Measurements from ENCODE around the gene TRIM24.
"Not testable (repeated sequence)": the region's sequence is repeated elsewhere in the genome, so short reads cannot be mapped to it uniquely, and the experiment has no call there.

The TRIM24 gene

DNA sequence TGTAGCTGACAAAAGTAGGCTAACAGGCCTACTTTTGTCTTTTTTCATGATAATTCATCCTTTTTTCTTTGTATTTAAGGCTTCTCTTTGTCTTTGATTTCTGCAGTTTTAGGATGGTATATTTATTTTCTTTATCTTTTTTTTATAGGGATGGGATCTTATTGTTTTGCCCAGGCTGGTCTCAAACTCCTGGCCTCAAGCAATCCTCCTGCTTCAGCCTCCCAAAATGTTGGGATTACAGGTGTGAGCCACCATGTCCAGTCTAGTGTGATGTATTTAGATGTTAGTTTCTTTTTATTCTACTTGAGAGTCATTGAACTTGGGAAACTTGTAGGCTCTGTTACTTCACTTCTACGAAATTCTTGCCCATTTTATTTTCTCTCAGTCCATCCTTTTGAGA is 35.4 kb downstream of the TRIM24 start:
- DNase-seq, result no peak

- DNase-seq, result no peak
Measured at GRCh38 chr7:138499340-138499739, 39.3 kb downstream of the TRIM24 start.

DNA sequence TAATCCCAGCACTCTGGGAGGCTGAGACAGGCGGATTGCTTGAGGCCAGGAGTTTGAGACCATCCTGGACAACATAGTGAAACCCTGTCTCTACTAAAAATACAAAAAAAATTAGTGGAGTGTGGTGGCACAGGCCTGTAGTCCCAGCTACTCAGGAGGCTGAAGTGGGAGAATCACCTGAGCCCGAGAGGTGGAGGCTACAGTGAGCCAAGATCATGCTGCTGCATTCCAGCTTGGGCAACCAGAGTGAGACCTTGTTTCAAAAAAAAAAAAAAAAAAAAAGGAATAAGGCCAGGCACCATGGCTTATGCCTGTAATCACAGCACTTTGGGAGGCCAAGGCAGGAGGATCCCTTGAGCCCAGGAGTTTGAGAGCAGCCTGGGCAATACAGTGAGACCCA is 40.2 kb downstream of the TRIM24 start:
- not testable (repeated sequence) for DNase-seq

DNA sequence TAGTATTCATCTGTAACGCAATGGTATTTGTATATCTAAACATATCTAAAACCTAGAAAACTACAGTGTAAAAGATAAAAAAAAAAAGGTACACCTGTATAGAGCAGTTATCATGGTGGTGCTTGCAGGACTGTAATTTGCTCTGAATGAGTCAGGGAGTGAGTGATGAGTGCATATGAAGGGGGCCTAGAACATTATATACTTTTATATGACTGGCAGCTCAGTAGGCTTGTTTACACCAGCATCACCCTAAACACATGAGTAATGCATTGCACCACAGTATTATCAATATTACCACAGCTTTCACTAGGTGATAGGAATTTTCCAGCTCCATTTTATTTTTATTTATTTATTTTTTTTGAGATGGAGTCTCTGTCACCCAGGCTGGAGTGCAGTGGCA is 40.8 kb downstream of the TRIM24 start:
- no peak for DNase-seq

DNA sequence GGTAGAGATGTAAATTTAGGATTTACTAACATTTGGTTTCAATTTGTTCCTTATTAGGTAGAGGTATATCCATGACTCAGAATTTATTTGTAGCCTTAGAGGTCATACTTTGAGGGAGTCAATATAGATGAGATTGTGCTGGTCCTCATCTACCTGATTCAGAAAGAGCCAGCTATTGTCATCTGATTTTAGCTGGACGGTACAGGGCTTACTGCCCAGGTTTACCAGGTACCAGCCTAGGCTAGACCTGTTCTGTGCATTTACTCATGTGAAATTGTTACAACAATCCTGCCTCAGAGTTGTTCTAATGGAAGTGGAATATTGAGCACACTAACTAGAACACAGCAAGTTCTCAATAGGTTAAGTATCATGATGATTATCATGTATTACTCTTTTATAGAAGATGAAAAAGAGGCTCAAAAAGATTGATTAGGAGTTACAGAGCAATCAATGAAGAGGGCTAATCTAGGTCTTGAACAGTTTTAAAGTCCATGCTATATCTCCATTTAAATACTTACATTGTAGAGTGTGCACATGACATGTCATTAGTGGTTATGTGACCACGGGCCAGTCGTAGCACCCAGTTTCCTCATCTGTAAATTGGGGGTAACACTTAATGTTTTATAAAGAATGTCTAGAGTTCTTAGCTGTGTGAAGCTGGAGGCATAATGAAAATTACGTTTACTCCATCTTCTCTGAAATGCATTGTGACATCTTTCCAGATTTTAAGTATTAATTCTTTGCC is 42.1 kb downstream of the TRIM24 start:
- DNase-seq, result no peak

- no peak for DNase-seq
Measured at GRCh38 chr7:138505361-138505873, 45.4 kb downstream of the TRIM24 start.

- DNase-seq, result no peak
Measured at GRCh38 chr7:138506764-138507163, 46.7 kb downstream of the TRIM24 start.

GRCh38 chr7:138510003-138510402 is 49.9 kb downstream of the TRIM24 start:
- no peak for DNase-seq

GRCh38 chr7:138512092-138512858 is 52.2 kb downstream of the TRIM24 start:
- no peak for DNase-seq

GRCh38 chr7:138512885-138513284 is 52.8 kb downstream of the TRIM24 start:
- DNase-seq, result no peak

DNA sequence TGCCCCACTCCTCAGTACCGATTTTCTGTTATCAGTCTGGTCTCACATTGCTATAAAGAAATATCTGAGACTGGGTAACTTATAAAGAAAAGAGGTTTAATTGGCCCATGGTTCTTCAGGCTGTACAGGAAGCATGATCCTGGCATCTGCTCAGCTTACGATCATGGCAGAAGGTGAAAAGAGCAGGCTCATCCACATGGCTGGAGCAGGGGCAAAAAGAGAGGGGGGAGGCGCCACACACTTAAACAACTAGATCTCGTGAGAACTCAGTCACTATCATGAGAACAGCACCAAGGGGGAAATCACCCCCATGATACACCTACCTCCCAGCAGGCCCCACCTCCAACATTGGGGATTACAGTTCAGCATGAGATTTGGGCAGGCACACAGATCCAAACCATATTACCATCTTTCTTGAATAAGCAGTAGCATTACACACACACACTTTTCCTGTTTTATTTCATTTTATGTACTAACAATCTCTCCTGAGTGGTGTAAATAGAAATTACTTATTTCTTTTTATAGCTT is 53.3 kb downstream of the TRIM24 start:
- DNase-seq, result no peak

- no peak for DNase-seq
Measured at GRCh38 chr7:138514044-138514443, 54.0 kb downstream of the TRIM24 start.

GRCh38 chr7:138515001-138515528 is 55.0 kb downstream of the TRIM24 start:
- DNase-seq, result no peak

GRCh38 chr7:138519061-138519798 is 59.2 kb downstream of the TRIM24 start:
- DNase-seq, result no peak

- DNase-seq, result no peak
Measured at GRCh38 chr7:138520742-138521141, 60.7 kb downstream of the TRIM24 start.

DNA sequence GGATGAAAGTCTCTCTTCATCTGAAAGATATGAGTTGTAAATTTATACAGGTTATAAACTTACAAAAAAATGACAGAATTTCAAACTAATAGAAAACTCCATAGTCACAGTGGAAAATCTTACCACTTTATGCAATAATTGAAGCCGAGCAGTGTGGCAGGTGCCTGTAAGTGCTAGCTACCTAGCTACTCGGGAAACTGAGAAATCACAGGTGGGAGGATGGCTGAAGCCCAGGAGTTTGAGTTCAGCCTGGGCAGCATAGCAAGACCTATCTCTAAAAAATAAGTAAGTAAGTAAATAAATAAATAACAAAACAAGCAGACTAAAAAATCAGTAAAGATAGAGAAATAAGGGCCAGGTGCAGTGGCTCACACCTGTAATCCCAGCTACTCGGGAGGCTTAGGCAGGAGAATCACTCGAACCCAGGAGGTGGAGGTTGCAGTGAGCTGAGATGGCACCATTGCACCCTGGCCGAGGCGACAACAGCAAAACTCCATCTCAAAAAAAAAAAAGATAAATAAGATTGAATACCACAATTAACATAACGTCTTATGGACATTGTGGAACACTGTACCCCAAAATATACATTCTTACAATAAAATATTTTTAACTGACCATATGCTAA is 61.9 kb downstream of the TRIM24 start:
- DNase-seq, result no peak

- no peak for DNase-seq
Measured at GRCh38 chr7:138524259-138524658, 64.2 kb downstream of the TRIM24 start.

GRCh38 chr7:138525757-138526156 is 65.7 kb downstream of the TRIM24 start:
- DNase-seq, result no peak

DNA sequence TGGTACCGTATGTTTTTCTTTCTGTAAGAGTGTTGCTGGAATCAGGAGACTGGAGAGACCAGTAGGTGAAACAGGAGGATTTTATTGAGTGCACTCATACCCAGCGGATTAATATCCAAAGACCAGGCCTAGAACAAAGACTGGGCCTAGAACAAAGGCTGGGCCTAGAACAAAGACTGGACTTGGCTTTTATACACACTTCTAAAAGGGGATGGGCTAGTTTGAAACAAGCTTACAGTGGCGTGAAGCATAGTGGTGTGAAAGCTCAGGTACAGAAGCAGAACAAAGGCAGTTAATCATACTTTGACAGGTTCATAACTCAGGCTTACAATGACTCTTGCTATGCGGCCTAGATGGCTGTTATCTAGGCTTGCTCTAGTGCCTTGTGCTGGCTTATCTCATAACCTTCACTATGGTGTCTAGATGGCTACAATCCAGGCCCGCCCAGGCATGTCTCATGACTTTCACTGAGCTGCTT is 67.7 kb downstream of the TRIM24 start:
- DNase-seq, result no peak

GRCh38 chr7:138536833-138537232 is 76.8 kb downstream of the TRIM24 start:
- not testable (repeated sequence) for DNase-seq

- DNase-seq, result no peak
Measured at GRCh38 chr7:138538518-138538917, 78.5 kb downstream of the TRIM24 start.

GRCh38 chr7:138538997-138539644 is 79.1 kb downstream of the TRIM24 start:
- no peak for DNase-seq

Measured in stimulated activated CD4-positive, alpha-beta T cell treated with anti-CD3 and anti-CD28 coated beads, Interleukin-4, amount 100 ng/mL, for 24 hours (primary cell).